NCI-H524 (cell line): ENCODE data around the gene TRMU.

Source experiments
- DNase-seq, 2 experiments: peaks; one replicate each; lab custom pipeline; 2025; lab: John Stamatoyannopoulos, UW

Gene TRMU

GRCh38 chr22:46355996-46356471 lies 20.5 kb downstream of the TRMU start:
- no peak for DNase-seq

GRCh38 chr22:46356496-46357480 lies 21.3 kb downstream of the TRMU start:
- no peak for DNase-seq

GRCh38 chr22:46357711-46358520 lies 22.4 kb downstream of the TRMU start:
- DNase-seq, result no peak

- DNase-seq, result no peak
Measured at GRCh38 chr22:46358766-46359165, 23.3 kb downstream of the TRMU start.

GRCh38 chr22:46359362-46359761 lies 23.8 kb downstream of the TRMU start:
- DNase-seq, result no peak

- no peak for DNase-seq
Measured at GRCh38 chr22:46360097-46360496, 24.6 kb downstream of the TRMU start.

GRCh38 chr22:46360891-46361290 lies 25.4 kb downstream of the TRMU start:
- DNase-seq, result no peak

GRCh38 chr22:46361826-46362202 lies 26.3 kb downstream of the TRMU start:
- no peak for DNase-seq

- no peak for DNase-seq
Measured at GRCh38 chr22:46362203-46362933, 26.9 kb downstream of the TRMU start.

- no peak for DNase-seq
Measured at GRCh38 chr22:46362934-46363515, 27.5 kb downstream of the TRMU start.

- DNase-seq, result no peak
Measured at GRCh38 chr22:46363611-46364321, 28.3 kb downstream of the TRMU start.

- no peak for DNase-seq
Measured at GRCh38 chr22:46364341-46365165, 29.0 kb downstream of the TRMU start.

GRCh38 chr22:46365166-46365624 lies 29.7 kb downstream of the TRMU start:
- no peak for DNase-seq

GRCh38 chr22:46366327-46366731 lies 30.8 kb downstream of the TRMU start:
- DNase-seq, result no peak

- no peak for DNase-seq
Measured at GRCh38 chr22:46366801-46367706, 31.5 kb downstream of the TRMU start.

GRCh38 chr22:46367707-46368191 lies 32.2 kb downstream of the TRMU start:
- DNase-seq, result peak; percentile 6 to 41

GRCh38 chr22:46368422-46368821 lies 32.9 kb downstream of the TRMU start:
- no peak for DNase-seq

- no peak for DNase-seq
Measured at GRCh38 chr22:46368871-46369715, 33.6 kb downstream of the TRMU start.
